ENCODE data around the gene C19orf53.

C19orf53 gene

DNA sequence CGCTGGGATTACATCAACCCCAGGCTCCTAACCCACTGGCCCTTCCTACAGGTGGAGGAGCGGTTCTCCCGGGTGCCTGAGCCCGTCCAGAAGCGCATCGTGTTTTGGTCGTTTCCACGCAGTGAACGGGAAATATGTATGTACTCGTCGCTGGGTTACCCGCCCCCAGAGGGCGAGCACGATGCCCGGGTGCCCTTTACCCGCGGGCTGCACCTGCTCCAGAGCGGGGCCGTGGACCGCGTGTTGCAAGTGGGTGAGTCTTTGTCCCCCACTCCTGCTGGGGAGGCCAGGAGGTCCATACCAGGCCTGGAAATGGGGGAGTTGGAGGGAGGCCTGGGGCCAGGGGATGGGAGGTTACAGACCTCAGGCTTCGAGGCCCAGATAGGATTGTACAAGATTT lies 25.4 kb downstream of the C19orf53 start:
- Mint-ChIP-seq H3K4me3 (no peak overlapping the region), H3K4me1 (peaks cover 29% of the 10 kb centered on the region), H3K27ac (no peak overlapping the region), H3K9me3 (no peaks in the 10 kb centered on the region), H3K36me3 (peaks cover 4% of the 10 kb centered on the region)
- DNase-seq (ENCODE audit: low spot score in 2 of 2) (no peak), ATAC-seq (no peak)

DNA sequence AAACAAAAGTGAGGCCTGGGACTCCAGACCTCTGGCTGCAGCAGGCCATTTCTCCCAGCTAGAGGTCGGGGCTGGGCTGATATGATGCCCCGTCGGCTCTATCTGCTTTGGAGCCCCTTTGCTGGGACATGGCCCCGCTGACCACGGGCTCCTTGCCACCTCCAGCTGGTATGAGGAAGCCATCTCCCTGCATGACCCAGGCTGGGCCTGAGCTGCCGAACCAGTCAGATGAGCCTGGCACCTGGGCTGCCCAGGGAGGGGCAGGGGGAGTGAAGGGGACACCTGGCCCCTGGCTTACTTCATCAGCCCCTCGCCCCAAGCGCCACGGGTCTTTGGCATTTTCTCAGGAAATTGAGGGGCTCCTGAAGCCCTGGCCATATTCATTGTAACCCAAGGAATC lies 28.8 kb downstream of the C19orf53 start:
- no peaks in the 10 kb centered on the region for H3K36me3 Mint-ChIP-seq
- H3K9me3 Mint-ChIP-seq, result no peaks in the 10 kb centered on the region
- H3K4me1 Mint-ChIP-seq, result peaks cover 17% of the 10 kb centered on the region
- ATAC-seq (no peak), DNase-seq (ENCODE audit: low spot score in 2 of 2) (no peak)
- H3K4me3 Mint-ChIP-seq, result no peak overlapping the region
- H3K27ac Mint-ChIP-seq, result no peak overlapping the region

DNA sequence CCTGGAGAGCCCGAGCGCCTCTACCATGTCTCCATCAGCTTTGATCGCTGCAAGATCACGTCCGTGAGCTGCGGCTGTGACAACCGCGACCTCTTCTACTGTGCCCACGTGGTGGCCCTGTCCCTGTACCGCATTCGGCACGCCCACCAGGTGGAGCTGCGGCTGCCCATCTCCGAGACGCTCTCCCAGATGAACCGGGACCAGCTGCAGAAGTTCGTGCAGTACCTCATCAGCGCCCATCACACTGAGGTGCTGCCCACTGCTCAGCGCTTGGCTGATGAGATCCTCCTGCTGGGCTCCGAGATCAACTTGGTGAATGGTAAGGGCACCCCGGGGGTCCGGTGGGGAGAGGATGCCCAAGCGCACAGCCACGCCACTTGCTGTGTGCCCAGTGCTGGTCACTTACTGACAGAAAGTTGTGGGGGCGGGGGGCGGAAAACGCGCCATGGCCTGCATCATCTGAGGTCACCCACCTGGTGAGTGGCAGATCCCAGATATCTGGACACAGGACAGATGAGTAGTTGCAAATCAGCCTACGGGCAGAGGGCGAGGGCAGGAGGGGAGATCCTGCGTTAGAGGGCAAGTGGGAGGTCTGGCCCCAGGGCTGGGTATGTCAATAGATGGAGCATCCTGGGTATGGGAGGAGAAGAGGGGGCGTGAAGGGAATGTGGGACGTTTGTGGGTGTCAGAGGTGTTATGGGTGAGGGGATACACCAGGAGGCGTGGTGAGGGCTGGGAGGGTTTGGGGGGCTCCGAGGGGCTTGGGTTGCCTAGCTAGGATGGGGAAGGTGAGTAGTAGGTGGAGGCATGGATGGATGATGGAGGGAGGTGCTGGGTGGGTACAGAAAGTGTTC lies 30.8 kb downstream of the C19orf53 start:
- no peak overlapping the region for H3K27ac Mint-ChIP-seq
- DNase-seq (ENCODE audit: low spot score in 2 of 2) (no peak), ATAC-seq (no peak)
- peaks cover 17% of the 10 kb centered on the region for H3K4me1 Mint-ChIP-seq
- peaks cover 10% of the 10 kb centered on the region for H3K36me3 Mint-ChIP-seq
- H3K4me3 Mint-ChIP-seq, result no peak overlapping the region
- H3K9me3 Mint-ChIP-seq, result no peaks in the 10 kb centered on the region

DNA sequence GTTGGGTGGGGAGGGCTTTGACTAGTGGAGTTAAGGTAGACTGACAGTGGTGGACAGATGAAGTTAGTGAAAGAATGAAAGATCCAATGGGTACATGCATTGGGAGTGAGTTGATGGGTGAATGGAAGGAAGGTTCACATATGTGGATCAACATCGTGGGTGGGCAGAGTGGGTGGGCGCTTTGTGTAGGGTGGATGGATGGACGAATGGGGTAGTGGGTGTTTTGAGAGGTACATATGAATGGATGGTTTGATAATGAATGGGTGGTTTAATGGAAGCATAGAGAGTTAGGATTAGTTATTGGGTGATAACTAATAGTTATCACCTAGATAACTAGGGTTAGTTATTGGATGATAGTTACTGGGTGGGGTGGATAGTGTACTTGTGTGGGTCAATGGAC lies 32.5 kb downstream of the C19orf53 start:
- H3K4me3 Mint-ChIP-seq, result no peak overlapping the region
- ATAC-seq, result no peak
- peaks cover 23% of the 10 kb centered on the region for H3K36me3 Mint-ChIP-seq
- H3K9me3 Mint-ChIP-seq, result no peaks in the 10 kb centered on the region
- peaks cover 6% of the 10 kb centered on the region for H3K4me1 Mint-ChIP-seq
- no peak overlapping the region for H3K27ac Mint-ChIP-seq
- no peak for DNase-seq (ENCODE audit: low spot score in 2 of 2)

DNA sequence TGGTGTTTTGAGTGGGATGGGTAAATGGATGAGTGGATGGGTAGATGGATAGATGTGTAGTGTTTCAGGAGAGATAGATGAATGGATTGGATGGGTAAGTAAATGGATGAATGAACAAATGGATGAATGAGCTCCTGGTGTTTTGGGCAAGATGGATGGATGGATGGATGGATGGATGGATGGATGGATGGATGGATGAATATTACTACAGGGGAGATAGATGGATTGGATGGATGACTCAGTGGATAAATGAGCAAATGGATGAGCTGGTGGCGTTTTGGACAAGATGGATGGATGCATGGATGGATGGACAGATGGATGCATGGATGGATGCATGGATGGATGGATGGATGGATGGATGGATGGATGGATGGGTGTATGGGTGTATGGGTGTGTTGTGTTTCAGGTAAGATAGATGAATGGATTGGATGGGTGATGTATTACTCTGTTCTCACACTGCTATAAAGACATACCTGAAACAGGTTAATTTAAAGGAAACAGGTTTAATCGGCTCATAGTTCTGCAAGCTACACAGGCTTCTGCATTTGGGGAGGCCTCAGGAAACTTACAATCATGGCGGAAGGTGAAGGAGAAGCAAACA lies 33.3 kb downstream of the C19orf53 start:
- peaks cover 6% of the 10 kb centered on the region for H3K4me1 Mint-ChIP-seq
- ATAC-seq, result no peak
- DNase-seq (ENCODE audit: low spot score in 2 of 2), result no peak
- H3K27ac Mint-ChIP-seq, result no peak overlapping the region
- H3K36me3 Mint-ChIP-seq, result peaks cover 31% of the 10 kb centered on the region
- no peak overlapping the region for H3K4me3 Mint-ChIP-seq
- H3K9me3 Mint-ChIP-seq, result no peaks in the 10 kb centered on the region

DNA sequence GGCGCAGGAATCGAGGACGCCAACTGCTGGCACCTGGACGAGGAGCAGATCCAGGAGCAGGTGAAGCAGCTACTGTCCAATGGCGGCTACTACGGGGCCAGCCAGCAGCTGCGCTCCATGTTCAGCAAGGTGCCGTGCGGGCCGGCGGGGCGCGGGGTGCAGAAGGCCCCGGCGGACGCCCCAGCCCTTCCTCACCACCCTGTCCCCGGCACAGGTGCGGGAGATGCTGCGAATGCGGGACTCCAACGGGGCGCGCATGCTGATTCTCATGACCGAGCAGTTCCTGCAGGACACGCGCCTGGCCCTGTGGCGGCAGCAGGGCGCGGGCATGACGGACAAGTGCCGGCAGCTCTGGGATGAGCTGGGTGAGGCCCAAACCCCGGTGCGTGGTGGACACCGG lies 34.6 kb downstream of the C19orf53 start:
- no peaks in the 10 kb centered on the region for H3K9me3 Mint-ChIP-seq
- no peak overlapping the region for H3K4me3 Mint-ChIP-seq
- ATAC-seq, result no peak

DNA sequence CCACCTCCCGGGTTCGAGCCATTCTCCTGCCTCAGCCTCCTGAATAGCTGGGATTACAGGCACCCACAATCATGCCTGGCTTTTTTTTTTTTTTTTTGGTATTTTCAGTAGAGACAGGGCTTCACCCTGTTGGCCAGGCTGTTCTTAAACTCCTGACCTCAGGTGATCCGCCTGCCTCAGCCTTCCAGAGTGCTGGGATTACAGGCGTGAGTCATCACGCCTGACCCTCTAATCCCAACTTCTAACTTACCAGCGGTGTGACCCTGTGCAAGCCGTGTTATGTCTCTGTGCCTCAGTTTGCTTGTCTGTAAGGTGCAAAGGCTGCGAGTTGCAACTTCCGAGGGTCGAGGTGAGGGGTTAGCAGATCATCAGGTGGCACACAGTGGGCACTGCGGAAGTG lies 38.3 kb downstream of the C19orf53 start:
- Mint-ChIP-seq H3K4me3 (no peak overlapping the region), H3K36me3 (peaks cover 45% of the 10 kb centered on the region), H3K4me1 (peaks cover 26% of the 10 kb centered on the region), H3K27ac (no peak overlapping the region), H3K9me3 (no peaks in the 10 kb centered on the region)
- DNase-seq (ENCODE audit: low spot score in 2 of 2), result no peak
- ATAC-seq, result no peak

More for the DNA sequence above, 34.6 kb downstream of the C19orf53 start:
- no peak for DNase-seq (ENCODE audit: low spot score in 2 of 2)
- Mint-ChIP-seq H3K4me1 (peaks cover 13% of the 10 kb centered on the region), H3K27ac (no peak overlapping the region), H3K36me3 (peaks cover 43% of the 10 kb centered on the region)

DNA sequence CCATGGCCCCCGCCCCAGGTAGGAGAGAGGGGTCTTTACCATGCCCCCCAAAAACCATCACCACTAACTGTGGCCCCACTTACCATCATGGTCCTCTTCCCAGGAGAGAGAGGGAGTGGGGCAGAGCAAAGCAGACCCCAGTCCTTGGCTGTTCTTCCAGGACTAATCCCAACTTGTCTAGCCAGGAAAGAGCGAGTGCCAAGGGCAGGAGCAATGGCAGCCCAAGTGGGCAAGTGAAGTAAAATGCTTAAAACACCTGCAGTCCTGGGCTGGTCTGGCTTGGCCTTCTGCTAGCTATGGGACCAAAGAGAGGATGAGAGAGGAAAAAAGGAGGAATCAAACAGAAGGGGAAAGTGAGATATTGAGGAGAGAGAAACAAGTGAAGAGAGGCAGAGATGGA lies 38.9 kb downstream of the C19orf53 start:
- Mint-ChIP-seq H3K9me3 (no peaks in the 10 kb centered on the region), H3K4me1 (peaks cover 26% of the 10 kb centered on the region), H3K27ac (no peak overlapping the region), H3K4me3 (no peak overlapping the region), H3K36me3 (peaks cover 48% of the 10 kb centered on the region)
- ATAC-seq (no peak), DNase-seq (ENCODE audit: low spot score in 2 of 2) (no peak)

DNA sequence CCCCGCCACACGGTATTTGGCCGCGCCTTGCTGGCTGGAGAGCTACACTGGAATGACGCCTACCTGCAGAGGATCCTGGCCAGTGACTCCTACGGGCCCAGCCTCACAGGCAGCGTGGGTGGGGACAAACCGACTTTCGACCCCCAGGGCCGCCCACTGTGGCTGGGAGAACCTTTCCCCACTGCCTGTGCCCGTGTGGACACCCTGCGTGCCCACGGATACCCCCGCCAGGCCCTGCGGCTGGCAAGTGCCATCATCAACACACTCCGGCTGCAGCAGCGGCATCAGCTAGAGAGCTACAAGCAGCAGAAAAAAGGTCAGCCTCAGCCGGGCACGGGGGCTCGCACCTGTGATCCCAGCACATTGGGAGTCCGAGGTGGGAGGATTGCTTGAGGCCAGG lies 40.3 kb downstream of the C19orf53 start:
- Mint-ChIP-seq H3K27ac (no peak overlapping the region), H3K36me3 (peaks cover 43% of the 10 kb centered on the region), H3K9me3 (no peaks in the 10 kb centered on the region), H3K4me3 (no peak overlapping the region), H3K4me1 (peaks cover 26% of the 10 kb centered on the region)
- ATAC-seq (no peak), DNase-seq (ENCODE audit: low spot score in 2 of 2) (no peak)

DNA sequence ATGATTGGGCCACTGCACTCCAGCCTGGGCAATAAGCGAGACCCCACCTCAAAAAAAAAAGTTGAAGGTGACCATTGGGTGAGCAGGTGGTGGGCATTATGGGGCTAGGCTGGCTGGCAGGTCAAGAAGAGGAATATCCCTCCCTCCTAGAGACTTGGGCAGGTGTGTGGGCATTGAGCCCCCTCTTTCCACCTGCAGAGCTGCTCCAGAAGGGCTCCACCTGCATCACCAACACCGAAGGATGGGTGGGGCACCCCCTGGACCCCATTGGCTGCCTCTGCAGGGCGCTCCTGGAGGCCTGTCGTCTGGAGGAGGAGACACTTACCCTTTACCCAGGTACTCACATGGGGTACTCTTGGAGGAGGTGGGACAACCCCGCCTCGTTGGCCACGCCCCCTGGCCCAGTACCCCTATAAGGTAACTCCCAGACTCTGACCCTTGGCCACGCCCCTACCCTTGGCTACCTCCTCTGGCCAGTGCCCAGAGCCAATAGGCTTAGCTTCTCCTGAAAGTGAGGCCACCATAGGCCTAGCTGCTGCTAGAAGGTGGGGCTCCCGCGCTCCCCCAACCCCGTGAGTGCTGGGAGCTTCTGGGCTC lies 42.9 kb downstream of the C19orf53 start:
- ATAC-seq (peak; percentile 86), DNase-seq (ENCODE audit: low spot score in 2 of 2) (no peak)
- peaks cover 42% of the 10 kb centered on the region for H3K36me3 Mint-ChIP-seq
- H3K9me3 Mint-ChIP-seq, result no peaks in the 10 kb centered on the region
- peak overlapping the region; percentile 48 for H3K27ac Mint-ChIP-seq
- H3K4me3 Mint-ChIP-seq, result peak overlapping the region; percentile 53
- H3K4me1 Mint-ChIP-seq, result peaks cover 26% of the 10 kb centered on the region

DNA sequence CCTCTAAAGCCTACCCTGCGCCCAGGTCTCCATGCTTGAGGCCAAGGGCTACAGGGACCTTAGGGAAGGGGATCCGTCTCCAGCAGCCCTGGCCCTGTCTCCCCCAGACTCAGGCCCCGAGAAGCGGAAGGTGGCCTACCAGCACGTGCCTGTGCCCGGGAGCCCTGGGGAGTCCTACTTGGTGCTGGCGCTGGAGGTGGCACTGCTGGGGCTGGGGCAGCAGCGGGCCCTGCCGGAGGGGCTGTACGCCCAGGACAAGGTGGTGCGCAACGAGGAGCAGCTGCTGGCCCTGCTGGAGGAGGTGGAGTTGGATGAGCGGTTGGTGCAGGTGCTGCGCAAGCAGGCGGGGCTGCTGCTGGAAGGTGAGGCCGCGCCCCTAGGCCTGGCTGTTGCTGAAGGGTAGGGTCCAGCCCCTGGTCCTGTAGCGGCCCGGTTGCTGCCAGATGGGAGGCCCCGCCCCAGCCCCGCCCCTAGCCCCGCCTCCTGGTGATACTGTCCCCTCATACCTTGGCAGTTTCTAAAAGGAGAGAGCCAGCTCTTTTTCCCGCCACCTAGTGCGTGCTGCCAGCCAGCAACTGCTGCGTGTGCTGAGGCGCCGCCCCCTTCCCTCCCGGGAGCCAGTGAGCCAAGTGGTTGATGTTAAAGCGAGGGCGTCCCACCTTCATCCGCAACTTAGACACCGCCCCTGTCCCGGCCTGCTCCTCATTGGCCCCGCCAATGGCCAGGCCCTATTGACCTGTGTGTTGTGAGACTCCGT lies 43.5 kb downstream of the C19orf53 start:
- H3K4me1 Mint-ChIP-seq, result peaks cover 26% of the 10 kb centered on the region
- ATAC-seq, result peak; percentile 72
- peak overlapping the region; percentile 53 for H3K4me3 Mint-ChIP-seq
- no peaks in the 10 kb centered on the region for H3K9me3 Mint-ChIP-seq
- no peak for DNase-seq (ENCODE audit: low spot score in 2 of 2)
- H3K27ac Mint-ChIP-seq, result peak overlapping the region; percentile 48
- H3K36me3 Mint-ChIP-seq, result peaks cover 42% of the 10 kb centered on the region

DNA sequence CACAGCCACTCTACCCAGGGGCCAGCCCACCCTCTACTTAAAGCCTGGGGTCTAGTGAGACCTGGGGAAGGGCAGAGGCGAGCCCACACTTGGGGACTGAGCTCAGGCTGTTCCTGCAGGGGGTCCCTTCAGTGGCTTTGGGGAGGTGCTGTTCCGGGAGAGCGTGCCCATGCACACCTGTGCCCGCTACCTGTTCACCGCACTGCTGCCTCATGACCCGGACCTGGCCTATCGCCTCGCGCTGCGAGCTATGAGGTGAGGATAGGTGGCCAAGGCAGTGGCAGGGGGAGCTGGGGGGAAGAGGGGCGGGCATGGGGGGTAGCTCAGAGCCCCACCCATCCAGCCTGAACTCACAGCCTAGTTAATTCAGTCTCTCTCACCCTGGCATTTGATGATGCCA lies 45.0 kb downstream of the C19orf53 start:
- no peak for DNase-seq (ENCODE audit: low spot score in 2 of 2)
- H3K36me3 Mint-ChIP-seq, result peaks cover 39% of the 10 kb centered on the region
- ATAC-seq, result no peak
- no peak overlapping the region for H3K27ac Mint-ChIP-seq
- H3K4me1 Mint-ChIP-seq, result peaks cover 22% of the 10 kb centered on the region
- no peak overlapping the region for H3K4me3 Mint-ChIP-seq
- no peaks in the 10 kb centered on the region for H3K9me3 Mint-ChIP-seq

DNA sequence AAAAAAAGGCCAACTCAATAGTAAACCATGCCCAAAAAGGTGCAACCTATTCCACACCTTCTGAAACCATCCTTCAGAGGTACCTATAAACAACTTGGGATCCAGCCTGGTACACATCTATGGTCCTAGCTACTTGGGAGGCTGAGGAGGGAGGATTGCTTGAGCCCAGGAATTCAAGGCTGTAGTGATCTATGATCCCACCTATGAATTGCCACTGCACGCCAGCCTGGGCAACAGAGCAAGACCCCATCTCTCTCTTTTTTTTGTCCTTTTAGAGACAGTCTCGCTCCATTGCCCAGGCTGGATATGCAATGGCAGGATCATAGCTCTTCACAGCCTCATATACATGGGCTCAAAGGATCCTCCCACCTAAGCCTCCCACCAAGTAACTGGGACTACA lies 47.0 kb downstream of the C19orf53 start:
- H3K27ac Mint-ChIP-seq, result no peak overlapping the region
- no peak overlapping the region for H3K4me3 Mint-ChIP-seq
- peaks cover 48% of the 10 kb centered on the region for H3K36me3 Mint-ChIP-seq

DNA sequence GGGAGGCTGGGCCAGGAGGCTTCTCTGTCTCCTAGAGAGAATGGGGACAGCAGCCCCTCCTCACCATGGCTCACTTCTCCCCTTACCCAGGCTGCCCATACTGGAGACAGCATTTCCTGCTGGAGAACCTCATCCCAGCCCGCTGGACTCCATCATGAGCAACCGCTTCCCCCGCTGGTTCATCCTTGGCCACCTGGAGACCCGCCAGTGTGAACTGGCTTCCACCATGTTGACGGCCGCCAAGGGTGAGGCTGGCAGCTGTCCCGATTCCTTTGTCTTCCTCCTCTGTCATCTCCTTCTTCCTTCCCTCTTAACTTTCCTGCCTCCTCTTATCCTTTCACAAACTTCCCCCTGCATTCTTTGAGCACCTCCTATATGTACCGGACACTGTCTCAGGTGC lies 49.0 kb downstream of the C19orf53 start:
- Mint-ChIP-seq H3K36me3 (peaks cover 54% of the 10 kb centered on the region), H3K9me3 (no peaks in the 10 kb centered on the region), H3K4me3 (no peak overlapping the region), H3K4me1 (peaks cover 20% of the 10 kb centered on the region), H3K27ac (peak overlapping the region; percentile 0)
- ATAC-seq (no peak), DNase-seq (ENCODE audit: low spot score in 2 of 2) (no peak)

More for the DNA sequence above, 47.0 kb downstream of the C19orf53 start:
- ATAC-seq (no peak), DNase-seq (ENCODE audit: low spot score in 2 of 2) (no peak)
- no peaks in the 10 kb centered on the region for H3K9me3 Mint-ChIP-seq
- H3K4me1 Mint-ChIP-seq, result peaks cover 20% of the 10 kb centered on the region

DNA sequence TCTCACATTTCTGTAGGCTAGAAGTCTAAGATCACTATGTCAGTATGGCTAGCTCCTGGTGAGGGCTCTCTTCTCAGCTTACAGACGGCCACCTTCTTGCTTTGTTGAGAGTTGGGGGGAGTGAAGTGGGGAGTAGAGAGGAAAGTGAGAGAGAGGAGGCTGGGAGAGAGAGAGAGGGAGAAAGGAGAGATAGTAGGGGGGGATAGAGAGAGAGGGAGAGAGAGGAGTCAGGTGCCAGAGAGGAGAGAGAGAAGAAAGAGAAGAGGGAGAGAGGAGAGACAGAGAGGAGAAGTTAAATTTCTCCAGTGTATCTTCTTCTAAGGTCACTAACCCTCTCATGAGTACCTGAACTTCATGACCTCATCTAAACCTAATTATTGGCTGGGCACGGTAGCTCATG lies 49.6 kb downstream of the C19orf53 start:
- Mint-ChIP-seq H3K9me3 (no peaks in the 10 kb centered on the region), H3K27ac (peak overlapping the region; percentile 0), H3K36me3 (peaks cover 61% of the 10 kb centered on the region), H3K4me1 (peaks cover 20% of the 10 kb centered on the region), H3K4me3 (no peak overlapping the region)
- ATAC-seq (no peak), DNase-seq (ENCODE audit: low spot score in 2 of 2) (no peak)
